Osteocyte (in vitro differentiated cells): ENCODE data around the gene CYTH1. TPM values are rescaled to one million over a fixed set of nuclear protein-coding genes. Genes with fewer than 3 reads are reported as not detected.

Experiments
- DNase-seq: peaks from one replicate; pipeline ENCODE4 v3.0.0; 2021; ENCODE audit warnings: mixed read lengths; ENCODE audit not compliant: unreplicated experiment; ENCODE audit errors: extremely low spot score
- H3K27ac Mint-ChIP-seq: one replicate; pipeline ENCODE4 v1.8.0; 2021; ENCODE audit warnings: mild to moderate bottlenecking, mixed read lengths; ENCODE audit not compliant: unreplicated experiment
- H3K27me3 Mint-ChIP-seq: one replicate; pipeline ENCODE4 v1.8.0; 2021; ENCODE audit warnings: mixed read lengths; ENCODE audit not compliant: unreplicated experiment
- H3K36me3 Mint-ChIP-seq: one replicate; pipeline ENCODE4 v1.8.0; 2021; ENCODE audit warnings: mixed read lengths; ENCODE audit not compliant: unreplicated experiment
- H3K4me1 Mint-ChIP-seq: one replicate; pipeline ENCODE4 v1.8.0; 2021; ENCODE audit warnings: mixed read lengths; ENCODE audit not compliant: unreplicated experiment
- H3K4me3 Mint-ChIP-seq: one replicate; pipeline ENCODE4 v1.8.0; 2021; ENCODE audit warnings: mild to moderate bottlenecking, moderate library complexity, mixed read lengths; ENCODE audit not compliant: unreplicated experiment
- H3K9me3 Mint-ChIP-seq: one replicate; pipeline ENCODE4 v1.8.0; 2021; ENCODE audit warnings: mixed read lengths; ENCODE audit not compliant: unreplicated experiment
- total RNA-seq: library from RNA; stranded (reverse); gene quantifications from 2 replicates; pipeline ENCODE4 v1.2.1, GENCODE V29; 2021
- TF ChIP-seq, protein P1 (sequence below): fragments of 200-600 bp; sonication (generic); IDR thresholded peaks from 2 replicates; pipeline ENCODE4 v1.5.0; 2021; ENCODE audit warnings: antibody characterized with exemption, mild to moderate bottlenecking, moderate library complexity

The CYTH1 gene
- total RNA-seq, 1 donor from 2014 or later = 113 TPM

DNA sequence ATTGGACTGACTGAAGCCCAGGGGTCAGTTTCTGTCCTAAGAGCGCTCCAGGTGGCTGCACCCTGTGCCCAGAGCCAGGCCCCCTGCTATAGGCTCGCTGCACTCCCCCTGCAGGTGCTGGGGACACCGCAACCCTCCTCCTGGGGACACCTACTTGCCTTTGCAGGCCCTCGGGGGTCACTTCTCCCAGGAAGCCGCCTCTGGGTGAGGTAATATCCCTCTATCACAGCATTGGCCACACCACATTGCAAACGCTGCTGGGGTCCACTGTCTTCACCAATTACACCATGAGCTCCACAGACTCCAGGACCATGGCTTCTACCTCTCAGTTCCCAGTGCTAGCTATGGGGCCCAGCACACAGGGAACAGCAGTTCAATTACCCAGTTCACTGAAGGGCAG, 43.6 kb upstream of the CYTH1 start:
- no peak overlapping the region for H3K4me3 Mint-ChIP-seq

DNA sequence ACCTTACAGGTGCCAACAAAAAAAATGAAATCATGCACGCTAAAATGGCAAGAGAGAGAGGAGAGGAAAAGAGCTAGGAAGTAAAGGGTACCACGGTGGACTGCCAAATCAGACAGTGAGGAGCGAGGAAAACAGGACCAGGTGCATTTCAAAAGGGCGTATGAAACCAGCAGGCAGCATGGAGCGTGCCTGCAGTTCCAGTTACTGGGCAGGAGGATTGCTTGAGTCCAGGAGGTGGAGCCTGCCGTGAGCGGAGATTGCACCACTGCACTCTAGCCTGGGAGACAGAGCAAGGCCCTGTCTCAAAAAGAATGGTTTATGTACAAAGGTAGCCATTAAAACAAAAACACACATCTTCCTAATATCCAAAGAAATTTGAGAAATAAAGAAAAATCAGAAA, 42.2 kb upstream of the CYTH1 start:
- DNase-seq = no peak
- H3K27ac Mint-ChIP-seq = no peak overlapping the region
- H3K9me3 Mint-ChIP-seq = no peaks in the 10 kb centered on the region
- H3K36me3 Mint-ChIP-seq = peaks cover 76% of the 10 kb centered on the region
- no peak overlapping the region for H3K4me3 Mint-ChIP-seq
- peaks cover 20% of the 10 kb centered on the region for H3K4me1 Mint-ChIP-seq
- TF ChIP-seq, protein P1, sequence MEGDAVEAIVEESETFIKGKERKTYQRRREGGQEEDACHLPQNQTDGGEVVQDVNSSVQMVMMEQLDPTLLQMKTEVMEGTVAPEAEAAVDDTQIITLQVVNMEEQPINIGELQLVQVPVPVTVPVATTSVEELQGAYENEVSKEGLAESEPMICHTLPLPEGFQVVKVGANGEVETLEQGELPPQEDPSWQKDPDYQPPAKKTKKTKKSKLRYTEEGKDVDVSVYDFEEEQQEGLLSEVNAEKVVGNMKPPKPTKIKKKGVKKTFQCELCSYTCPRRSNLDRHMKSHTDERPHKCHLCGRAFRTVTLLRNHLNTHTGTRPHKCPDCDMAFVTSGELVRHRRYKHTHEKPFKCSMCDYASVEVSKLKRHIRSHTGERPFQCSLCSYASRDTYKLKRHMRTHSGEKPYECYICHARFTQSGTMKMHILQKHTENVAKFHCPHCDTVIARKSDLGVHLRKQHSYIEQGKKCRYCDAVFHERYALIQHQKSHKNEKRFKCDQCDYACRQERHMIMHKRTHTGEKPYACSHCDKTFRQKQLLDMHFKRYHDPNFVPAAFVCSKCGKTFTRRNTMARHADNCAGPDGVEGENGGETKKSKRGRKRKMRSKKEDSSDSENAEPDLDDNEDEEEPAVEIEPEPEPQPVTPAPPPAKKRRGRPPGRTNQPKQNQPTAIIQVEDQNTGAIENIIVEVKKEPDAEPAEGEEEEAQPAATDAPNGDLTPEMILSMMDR = no peak
- H3K27me3 Mint-ChIP-seq = no peaks in the 10 kb centered on the region

More for the DNA sequence above, 43.6 kb upstream of the CYTH1 start:
- Mint-ChIP-seq H3K27ac (no peak overlapping the region), H3K4me1 (peaks cover 20% of the 10 kb centered on the region), H3K27me3 (no peaks in the 10 kb centered on the region), H3K36me3 (peaks cover 76% of the 10 kb centered on the region), H3K9me3 (no peaks in the 10 kb centered on the region)
- TF ChIP-seq, protein P1 = no peak
- DNase-seq = no peak

DNA sequence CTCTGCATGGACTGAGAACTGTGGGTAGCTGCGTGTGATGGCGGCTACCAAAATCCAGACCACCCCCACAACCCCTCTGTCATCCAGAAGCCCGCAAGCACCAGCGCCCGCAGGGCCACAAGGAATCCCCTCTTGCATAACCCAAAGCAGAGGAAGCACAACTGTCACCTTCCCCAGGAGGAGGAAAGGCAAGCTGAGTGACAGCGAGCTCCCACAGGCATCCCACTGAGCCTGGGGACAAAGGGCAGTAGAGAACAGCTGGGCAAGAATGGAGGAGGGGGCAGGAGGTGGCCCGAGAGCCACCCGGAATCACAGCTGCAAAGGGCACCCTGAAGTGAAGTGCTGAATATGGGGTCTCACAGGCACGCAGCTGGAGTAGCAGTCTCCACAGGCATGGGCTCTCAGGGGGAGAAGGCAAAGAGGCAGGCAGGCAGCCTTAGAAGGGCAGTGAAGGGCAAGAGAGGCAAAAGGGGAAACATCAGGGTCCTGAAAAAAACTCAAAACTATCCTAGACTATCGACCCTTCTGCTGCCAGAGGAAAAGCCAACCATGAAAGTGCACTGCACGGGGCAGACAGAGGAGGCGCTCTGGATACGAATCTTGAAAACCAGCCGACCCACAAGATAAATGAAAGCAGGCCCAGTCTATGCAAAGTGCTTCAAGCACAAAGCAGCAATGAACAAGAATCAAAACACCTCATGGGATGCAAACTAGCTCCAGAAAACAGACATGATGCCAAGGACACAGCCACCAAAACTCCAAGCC, 41.4 kb upstream of the CYTH1 start:
- TF ChIP-seq, protein P1 = peak; percentile 9
- H3K4me3 Mint-ChIP-seq = no peak overlapping the region
- DNase-seq = no peak
- peaks cover 81% of the 10 kb centered on the region for H3K36me3 Mint-ChIP-seq
- no peaks in the 10 kb centered on the region for H3K27me3 Mint-ChIP-seq
- no peaks in the 10 kb centered on the region for H3K9me3 Mint-ChIP-seq
- H3K27ac Mint-ChIP-seq = no peak overlapping the region
- H3K4me1 Mint-ChIP-seq = peaks cover 20% of the 10 kb centered on the region

DNA sequence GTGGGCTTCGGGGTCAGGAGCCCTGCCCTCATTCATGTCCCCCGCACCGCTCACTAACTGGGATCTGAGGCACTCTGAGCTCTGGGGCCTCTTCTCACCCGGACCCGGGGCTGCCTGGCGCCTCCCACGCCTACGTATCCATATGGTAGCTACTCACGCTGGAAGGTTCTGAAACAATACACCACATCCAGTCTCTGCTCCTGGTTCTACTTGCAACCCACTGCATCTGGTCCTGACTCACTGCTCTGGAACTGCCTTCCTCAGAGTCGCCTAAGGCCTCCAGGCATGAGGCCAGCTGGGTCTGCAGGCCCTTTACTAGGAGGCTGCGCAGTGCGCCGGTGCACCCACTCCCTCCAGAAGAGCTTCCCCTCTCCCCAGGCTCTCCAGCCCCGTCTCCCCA, 40.5 kb upstream of the CYTH1 start:
- H3K4me1 Mint-ChIP-seq = peaks cover 20% of the 10 kb centered on the region
- no peak overlapping the region for H3K4me3 Mint-ChIP-seq
- H3K27ac Mint-ChIP-seq = peak overlapping the region; percentile 70
- H3K27me3 Mint-ChIP-seq = no peaks in the 10 kb centered on the region
- TF ChIP-seq, protein P1 = no peak
- H3K9me3 Mint-ChIP-seq = no peaks in the 10 kb centered on the region
- no peak for DNase-seq
- peaks cover 79% of the 10 kb centered on the region for H3K36me3 Mint-ChIP-seq

DNA sequence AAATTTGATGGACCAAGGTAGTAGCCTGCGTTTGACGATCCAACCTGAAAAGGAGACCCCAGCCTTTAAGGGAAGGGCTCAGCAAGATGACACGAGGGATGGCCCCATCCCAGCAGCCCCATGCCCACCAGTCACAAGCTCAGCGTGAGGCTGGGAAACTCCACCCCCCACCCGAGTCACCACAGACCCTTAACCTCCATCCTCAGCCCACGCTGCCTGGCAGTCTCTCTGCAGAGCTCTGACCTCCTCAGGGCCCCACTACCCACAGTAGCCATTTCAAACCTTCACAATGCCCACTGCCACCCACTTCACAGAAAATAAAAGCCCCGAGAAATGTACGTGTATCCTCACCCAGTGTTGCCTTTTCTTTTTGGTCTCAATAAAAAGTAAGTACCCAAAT, 39.9 kb upstream of the CYTH1 start:
- DNase-seq = no peak

More for the DNA sequence above, 39.9 kb upstream of the CYTH1 start:
- Mint-ChIP-seq H3K27ac (no peak overlapping the region), H3K4me1 (peaks cover 17% of the 10 kb centered on the region), H3K27me3 (no peaks in the 10 kb centered on the region), H3K36me3 (peaks cover 77% of the 10 kb centered on the region), H3K4me3 (no peak overlapping the region), H3K9me3 (no peaks in the 10 kb centered on the region)
- TF ChIP-seq, protein P1 = no peak
